ENCODE results near the gene PML. TPM values are rescaled to one million over a fixed set of nuclear protein-coding genes. Genes with fewer than 3 reads are reported as not detected.

PML gene
- polyA plus RNA-seq, 1 experiment = 14.3 TPM

DNA sequence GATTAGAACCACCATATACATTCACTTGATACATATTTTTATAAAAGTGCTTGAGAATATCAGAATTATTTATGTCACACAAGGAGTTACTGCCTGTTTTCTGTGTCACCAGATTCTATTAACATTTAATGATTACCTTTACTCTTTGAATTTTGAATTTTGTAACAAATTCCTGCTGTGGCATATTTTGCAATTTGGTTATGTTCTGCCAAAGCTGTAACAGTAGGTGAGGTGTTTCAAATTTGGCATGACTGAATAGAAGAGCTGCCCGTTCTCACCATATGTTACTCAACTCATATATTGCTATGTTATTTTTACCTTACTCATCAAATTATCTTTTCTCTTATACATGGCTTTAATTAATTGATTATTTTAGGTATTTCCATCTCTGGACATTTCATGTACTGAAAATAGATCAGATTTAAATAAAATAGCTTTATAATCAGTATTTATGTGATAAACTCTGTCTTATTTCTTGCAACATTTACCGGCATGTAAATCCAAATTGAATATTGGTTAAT is 18.9 kb downstream of the PML start:
- POLR2A ChIA-PET = no interaction called here
- Histone ChIP-seq H3K27me3 (ENCODE audit: control insufficient read depth, insufficient read depth, low read length) (no peaks in the 10 kb centered on the region), H3K36me3 (ENCODE audit: control insufficient read depth, insufficient read depth, low read length) (peaks cover 6% of the 10 kb centered on the region; the same call in 1 of the 2 replicates), H3K4me3 (ENCODE audit: low read depth, low read length) (no peak overlapping the region)
- TF ChIP-seq, protein P1, sequence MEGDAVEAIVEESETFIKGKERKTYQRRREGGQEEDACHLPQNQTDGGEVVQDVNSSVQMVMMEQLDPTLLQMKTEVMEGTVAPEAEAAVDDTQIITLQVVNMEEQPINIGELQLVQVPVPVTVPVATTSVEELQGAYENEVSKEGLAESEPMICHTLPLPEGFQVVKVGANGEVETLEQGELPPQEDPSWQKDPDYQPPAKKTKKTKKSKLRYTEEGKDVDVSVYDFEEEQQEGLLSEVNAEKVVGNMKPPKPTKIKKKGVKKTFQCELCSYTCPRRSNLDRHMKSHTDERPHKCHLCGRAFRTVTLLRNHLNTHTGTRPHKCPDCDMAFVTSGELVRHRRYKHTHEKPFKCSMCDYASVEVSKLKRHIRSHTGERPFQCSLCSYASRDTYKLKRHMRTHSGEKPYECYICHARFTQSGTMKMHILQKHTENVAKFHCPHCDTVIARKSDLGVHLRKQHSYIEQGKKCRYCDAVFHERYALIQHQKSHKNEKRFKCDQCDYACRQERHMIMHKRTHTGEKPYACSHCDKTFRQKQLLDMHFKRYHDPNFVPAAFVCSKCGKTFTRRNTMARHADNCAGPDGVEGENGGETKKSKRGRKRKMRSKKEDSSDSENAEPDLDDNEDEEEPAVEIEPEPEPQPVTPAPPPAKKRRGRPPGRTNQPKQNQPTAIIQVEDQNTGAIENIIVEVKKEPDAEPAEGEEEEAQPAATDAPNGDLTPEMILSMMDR (IDR thresholded peaks at IDR 0.05; ENCODE audit: insufficient read depth, low read depth, low read length) = no peak
- CTCF ChIA-PET = interaction anchor here (1.0 to 1.5 kb wide), 2 partner anchors 19 to 116 kb away, joined by 3 read pairs; partner anchors contain the start of gene PML
- DNase-seq (ENCODE audit: low read depth) = no peak

DNA sequence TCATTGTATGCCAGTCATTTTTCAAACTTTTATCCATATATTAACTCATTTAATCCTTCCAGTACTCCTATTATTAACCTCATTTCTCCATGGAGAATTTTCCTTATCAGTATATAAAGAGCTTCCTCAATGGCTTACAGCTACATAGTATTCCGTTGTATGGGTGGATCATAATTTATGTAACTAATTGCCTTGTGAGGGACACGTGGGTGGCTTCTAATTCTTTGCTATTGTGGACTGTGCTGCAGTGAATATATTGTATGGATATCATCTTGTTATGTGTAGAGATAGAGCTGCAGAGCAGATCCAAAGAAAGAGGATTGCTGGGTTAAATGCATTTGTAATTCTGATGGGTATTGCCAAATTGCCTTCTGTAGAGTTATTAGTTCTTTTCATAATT is 25.2 kb downstream of the PML start:
- Histone ChIP-seq H3K36me3 (ENCODE audit: control insufficient read depth, insufficient read depth, low read length) (peaks cover 25% of the 10 kb centered on the region), H3K27me3 (ENCODE audit: control insufficient read depth, insufficient read depth, low read length) (no peaks in the 10 kb centered on the region), H3K4me3 (ENCODE audit: low read depth, low read length) (no peak overlapping the region)
- ChIA-PET CTCF (interaction anchor here (0.8 kb wide), 1 partner anchor 17 kb away, joined by 3 read pairs; no protein-coding TSS in a partner anchor), POLR2A (no interaction called here)
- DNase-seq (ENCODE audit: low read depth) = no peak
- TF ChIP-seq, protein P1 (IDR thresholded peaks at IDR 0.05; ENCODE audit: insufficient read depth, low read depth, low read length) = no peak

DNA sequence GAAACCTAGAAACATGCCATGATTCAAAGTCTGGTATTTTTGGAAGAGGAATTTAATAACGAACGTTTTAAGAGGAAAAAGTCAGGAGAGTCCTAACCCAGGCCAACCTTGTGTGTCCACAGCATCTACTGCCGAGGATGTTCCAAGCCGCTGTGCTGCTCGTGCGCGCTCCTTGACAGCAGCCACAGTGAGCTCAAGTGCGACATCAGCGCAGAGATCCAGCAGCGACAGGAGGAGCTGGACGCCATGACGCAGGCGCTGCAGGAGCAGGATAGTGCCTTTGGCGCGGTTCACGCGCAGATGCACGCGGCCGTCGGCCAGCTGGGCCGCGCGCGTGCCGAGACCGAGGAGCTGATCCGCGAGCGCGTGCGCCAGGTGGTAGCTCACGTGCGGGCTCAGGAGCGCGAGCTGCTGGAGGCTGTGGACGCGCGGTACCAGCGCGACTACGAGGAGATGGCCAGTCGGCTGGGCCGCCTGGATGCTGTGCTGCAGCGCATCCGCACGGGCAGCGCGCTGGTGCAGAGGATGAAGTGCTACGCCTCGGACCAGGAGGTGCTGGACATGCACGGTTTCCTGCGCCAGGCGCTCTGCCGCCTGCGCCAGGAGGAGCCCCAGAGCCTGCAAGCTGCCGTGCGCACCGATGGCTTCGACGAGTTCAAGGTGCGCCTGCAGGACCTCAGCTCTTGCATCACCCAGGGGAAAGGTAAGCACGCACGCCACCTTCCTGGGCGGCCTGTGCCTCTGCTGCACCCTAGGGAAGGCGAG is 28.4 kb downstream of the PML start:
- peaks cover 30% of the 10 kb centered on the region for H3K36me3 ChIP-seq (ENCODE audit: control insufficient read depth, insufficient read depth, low read length)
- POLR2A ChIA-PET = no interaction called here
- CTCF ChIA-PET = no interaction called here
- H3K27me3 ChIP-seq (ENCODE audit: control insufficient read depth, insufficient read depth, low read length) = no peaks in the 10 kb centered on the region
- TF ChIP-seq, protein P1 (IDR thresholded peaks at IDR 0.05; ENCODE audit: insufficient read depth, low read depth, low read length) = no peak
- no peak for DNase-seq (ENCODE audit: low read depth)
- no peak overlapping the region for H3K4me3 ChIP-seq (ENCODE audit: low read depth, low read length)

DNA sequence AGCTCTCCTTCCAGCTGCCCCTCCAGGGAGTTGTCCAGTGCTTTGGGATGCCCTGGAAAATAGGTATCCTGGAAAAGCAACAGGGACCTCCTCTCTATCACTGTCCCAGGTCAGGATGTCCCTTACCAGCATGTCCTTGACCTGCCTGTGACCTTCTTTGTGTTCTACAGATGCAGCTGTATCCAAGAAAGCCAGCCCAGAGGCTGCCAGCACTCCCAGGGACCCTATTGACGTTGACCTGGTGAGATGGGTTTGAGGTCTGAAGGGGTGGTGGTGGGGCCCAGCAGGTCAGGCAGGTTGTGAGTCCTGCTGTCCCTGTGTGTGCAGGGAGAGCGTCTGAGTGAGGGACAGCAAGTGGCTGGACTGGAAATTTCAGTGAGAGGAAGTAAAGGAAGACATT is 30.2 kb downstream of the PML start:
- CTCF ChIA-PET = interaction anchor here (1.0 to 1.3 kb wide), 2 partner anchors 12 to 52 kb away, joined by 3 to 4 read pairs; no protein-coding TSS in a partner anchor
- Histone ChIP-seq H3K4me3 (ENCODE audit: low read depth, low read length) (no peak overlapping the region), H3K27me3 (ENCODE audit: control insufficient read depth, insufficient read depth, low read length) (no peaks in the 10 kb centered on the region), H3K36me3 (ENCODE audit: control insufficient read depth, insufficient read depth, low read length) (peaks cover 29% of the 10 kb centered on the region)
- POLR2A ChIA-PET = no interaction called here
- TF ChIP-seq, protein P1 (IDR thresholded peaks at IDR 0.05; ENCODE audit: insufficient read depth, low read depth, low read length) = no peak
- no peak for DNase-seq (ENCODE audit: low read depth)

DNA sequence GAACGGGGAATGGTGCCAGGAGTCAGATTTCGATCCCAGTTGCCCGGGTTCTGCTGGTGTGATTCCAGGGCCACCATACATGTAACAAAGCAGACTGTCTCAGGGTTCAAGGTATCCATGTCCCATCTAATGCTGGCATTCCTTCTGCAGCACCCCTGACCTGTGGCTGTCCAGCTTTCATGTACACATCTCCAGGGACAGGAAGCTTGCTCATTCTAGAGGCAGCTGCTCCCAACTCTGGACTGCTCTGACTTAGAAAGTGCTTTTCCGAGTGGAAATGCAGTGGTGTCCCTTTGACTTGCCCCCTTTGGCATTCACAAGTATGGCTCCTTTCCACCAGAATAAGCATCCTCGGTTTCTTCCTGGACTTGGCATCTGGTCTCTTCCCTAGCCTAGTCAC is 30.9 kb downstream of the PML start:
- Histone ChIP-seq H3K27me3 (ENCODE audit: control insufficient read depth, insufficient read depth, low read length) (no peaks in the 10 kb centered on the region), H3K4me3 (ENCODE audit: low read depth, low read length) (no peak overlapping the region), H3K36me3 (ENCODE audit: control insufficient read depth, insufficient read depth, low read length) (peaks cover 32% of the 10 kb centered on the region)
- TF ChIP-seq, protein P1 (IDR thresholded peaks at IDR 0.05; ENCODE audit: insufficient read depth, low read depth, low read length) = no peak
- ChIA-PET POLR2A (interaction anchor here (0.6 kb wide), 1 partner anchor 589 kb away, joined by 3 read pairs; no protein-coding TSS in a partner anchor), CTCF (interaction anchor here (0.7 to 1.3 kb wide), 2 partner anchors 11 to 19 kb away, joined by 4 to 5 read pairs; no protein-coding TSS in a partner anchor)
- DNase-seq (ENCODE audit: low read depth) = no peak
